Placental pericyte (primary cell): ENCODE data around the gene KRTAP4-7. TPM values are rescaled to one million over a fixed set of nuclear protein-coding genes. Genes with fewer than 3 reads are reported as not detected.

Experiments
- total RNA-seq: library from RNA; depleted of rRNA; stranded (reverse); fragments of >200 nt; gene quantifications from 2 replicates; pipeline ENCODE4 v1.2.3, GENCODE V29; 2012

The KRTAP4-7 gene
- total RNA-seq: not detected in 2 replicates

GRCh38 chr17:41084100-41084856 is at the start of gene KRTAP4-7:
TSS of gene KRTAP4-7 (plus strand) at chr17:41084150. CDS start at chr17:41084207, 57 bp downstream.

GRCh38 chr17:41034346-41034935 is 49.5 kb upstream of the KRTAP4-7 start, which contains the start of gene KRTAP1-3:
TSS of gene KRTAP1-3 (minus strand) at chr17:41034874. CDS start at chr17:41034821, 53 bp downstream.

DNA sequence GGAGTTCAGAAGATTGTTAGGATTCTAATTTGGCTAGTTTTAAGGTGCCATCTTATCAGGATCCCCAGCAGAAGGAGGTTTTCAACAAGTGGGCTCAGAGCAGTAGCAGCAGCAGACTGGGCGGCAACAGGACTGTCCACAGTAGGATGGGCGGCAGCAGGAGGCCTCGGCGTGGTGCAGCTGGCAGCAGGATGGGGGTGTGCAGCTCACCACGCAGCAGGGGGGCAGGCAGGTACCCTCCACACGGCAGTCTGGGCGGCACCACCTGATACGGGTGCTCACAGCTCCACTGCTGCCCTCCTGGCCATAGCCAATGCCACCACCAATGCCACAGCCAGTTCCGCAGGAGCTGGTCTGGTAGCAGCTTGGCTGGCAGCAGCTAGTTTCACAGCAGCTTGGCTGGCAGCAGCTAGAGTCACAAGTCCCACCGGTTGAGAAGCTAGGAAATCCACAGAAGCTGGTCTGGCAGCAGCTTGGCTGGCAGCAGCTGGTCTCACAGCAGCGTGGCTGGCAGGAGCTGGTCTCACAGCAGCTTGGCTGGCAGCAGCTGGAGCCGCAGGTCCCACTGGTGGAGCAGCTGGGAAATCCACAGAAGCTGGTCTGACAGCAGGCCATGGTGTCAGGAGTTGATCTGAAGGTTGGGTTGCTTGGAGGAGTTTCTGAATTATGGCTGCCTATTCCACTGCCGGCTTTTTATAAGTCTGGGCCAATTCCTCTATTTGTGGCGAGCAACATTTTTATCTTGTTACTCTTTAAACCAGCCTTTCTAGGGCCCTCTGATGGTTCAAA is 43.0 kb upstream of the KRTAP4-7 start, which contains the start of gene KRTAP1-1:
Gene KRTAP1-1, minus strand, starts transcription at position 668 of the 789 bp plus-strand sequence. Its CDS starts 53 bp downstream, at position 615.

GRCh38 chr17:41046735-41047465 is 37.0 kb upstream of the KRTAP4-7 start, which contains the start of gene KRTAP2-1:
TSS of gene KRTAP2-1 (minus strand) at chr17:41047316. CDS start at chr17:41047267, 49 bp downstream.

DNA sequence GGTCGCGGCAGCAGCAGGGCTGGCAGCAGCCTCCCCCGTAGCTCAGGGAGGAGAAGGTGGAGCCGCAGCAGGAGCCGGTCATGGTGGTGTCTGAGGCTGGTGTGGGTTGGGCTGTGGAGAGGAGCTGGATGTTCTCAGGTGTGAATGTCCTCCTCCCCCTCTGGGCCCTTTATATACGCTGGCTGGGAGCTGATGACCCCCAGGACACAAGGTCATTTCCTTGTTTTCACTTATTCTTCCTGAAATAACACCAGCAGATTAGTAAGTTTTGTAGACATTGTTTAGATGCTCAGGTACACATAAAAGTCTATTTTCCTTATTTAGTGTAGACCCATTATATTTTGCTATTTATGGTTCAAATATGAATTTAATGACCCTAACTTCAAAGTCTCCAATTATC is 28.8 kb upstream of the KRTAP4-7 start, which contains the start of gene KRTAP2-2:
Gene KRTAP2-2, minus strand, starts transcription at position 101 of the 400 bp plus-strand sequence. Its CDS starts 19 bp downstream, at position 82.

GRCh38 chr17:41060052-41060604 is 23.8 kb upstream of the KRTAP4-7 start, which contains the start of gene KRTAP2-3:
TSS of gene KRTAP2-3 (minus strand) at chr17:41060114. CDS start at chr17:41060050, 64 bp downstream.

GRCh38 chr17:41065829-41066624 is 17.9 kb upstream of the KRTAP4-7 start, which contains the start of gene KRTAP2-4:
TSS of gene KRTAP2-4 (minus strand) at chr17:41065879. CDS start at chr17:41065845, 34 bp downstream.

DNA sequence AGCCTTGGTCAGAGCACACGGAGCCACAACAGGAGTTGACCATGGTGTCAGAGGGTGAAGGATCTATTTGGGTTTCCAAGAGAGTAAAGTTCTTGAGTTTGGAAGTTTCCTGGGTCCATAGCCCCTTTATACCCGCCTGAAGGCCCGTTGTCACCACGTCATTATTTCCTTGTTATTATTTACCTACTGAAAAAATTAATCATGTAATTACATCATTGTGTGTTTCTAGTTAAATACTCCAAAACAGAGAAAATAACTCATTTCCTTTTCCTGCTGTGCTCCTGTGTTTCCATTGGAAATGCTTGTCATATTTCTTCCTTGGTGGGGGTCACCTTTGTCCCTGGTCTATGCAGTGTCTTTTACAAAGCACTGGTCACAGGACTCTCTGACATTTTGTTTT is 14.1 kb downstream of the KRTAP4-7 start, which contains the start of gene KRTAP4-8:
Gene KRTAP4-8, minus strand, starts transcription at position 101 of the 400 bp plus-strand sequence. Its CDS starts 58 bp downstream, at position 43.

GRCh38 chr17:41101586-41102259 is 17.8 kb downstream of the KRTAP4-7 start, which contains the start of gene KRTAP4-16:
TSS of gene KRTAP4-16 (minus strand) at chr17:41102209. CDS start at chr17:41102209, 0 bp downstream.

GRCh38 chr17:41105347-41105746 is 21.4 kb downstream of the KRTAP4-7 start, which contains the start of gene KRTAP4-9:
TSS of gene KRTAP4-9 (plus strand) at chr17:41105389. CDS start at chr17:41105389, 0 bp downstream.

DNA sequence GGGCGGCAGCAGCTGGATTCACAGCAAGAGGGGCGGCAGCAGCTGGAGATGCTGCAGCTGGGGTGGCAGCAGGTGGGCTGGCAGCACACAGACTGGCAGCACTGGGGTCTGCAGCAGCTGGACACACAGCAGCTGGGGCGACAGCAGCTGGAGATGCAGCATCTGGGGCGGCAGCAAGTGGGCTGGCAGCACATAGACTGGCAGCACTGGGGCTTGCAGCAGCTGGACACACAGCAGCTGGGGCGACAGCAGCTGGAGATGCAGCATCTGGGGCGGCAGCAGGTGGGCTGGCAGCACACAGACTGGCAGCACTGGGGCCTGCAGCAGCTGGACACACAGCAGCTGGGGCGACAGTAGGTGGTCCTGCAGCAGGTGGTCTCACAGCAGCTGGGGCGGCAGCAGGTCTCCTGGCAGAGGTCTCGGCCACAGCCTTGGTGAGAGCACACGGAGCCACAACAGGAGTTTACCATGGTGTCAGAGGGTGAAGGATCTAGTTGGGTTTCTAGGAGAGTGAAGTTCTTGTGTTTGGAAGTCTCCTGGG is 34.0 kb downstream of the KRTAP4-7 start, which contains the start of gene KRTAP4-11:
Gene KRTAP4-11, minus strand, starts transcription at position 528 of the 541 bp plus-strand sequence. Its CDS starts 58 bp downstream, at position 470.

DNA sequence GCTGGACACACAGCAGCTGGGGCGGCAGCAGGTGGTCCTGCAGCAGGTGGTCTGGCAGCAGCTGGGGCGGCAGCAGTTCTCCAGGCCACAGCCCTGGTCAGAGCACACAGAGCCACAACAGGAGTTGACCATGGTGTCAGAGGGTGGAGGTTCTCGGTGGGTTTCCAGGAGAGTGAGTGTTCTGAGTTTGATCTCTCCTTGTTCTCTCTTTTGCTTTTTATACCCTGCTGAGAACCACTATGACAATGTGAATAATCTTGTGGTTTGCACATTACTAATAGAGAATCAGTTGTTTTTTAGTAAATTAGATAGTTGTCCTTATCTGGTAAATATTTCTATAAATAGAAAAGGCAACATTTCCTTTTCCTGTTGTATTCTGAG is 40.0 kb downstream of the KRTAP4-7 start, which contains the start of gene KRTAP4-12:
Gene KRTAP4-12, minus strand, starts transcription at position 192 of the 381 bp plus-strand sequence. Its CDS starts 60 bp downstream, at position 132.

Other genes with a start within 250 kb of the KRTAP4-7 start
- 0.43 TPM in 1 of 2 replicates, not detected in the other for gene KRT12, start 216.9 kb upstream of the KRTAP4-7 start, total RNA-seq
- gene KRT20, start 198.9 kb upstream of the KRTAP4-7 start, total RNA-seq: not detected in 2 replicates
- 0.22 TPM in 1 of 2 replicates, not detected in the other for gene KRT23, start 146.5 kb upstream of the KRTAP4-7 start, total RNA-seq
- 0.43 TPM in 1 of 2 replicates, not detected in the other for gene KRT39, start 117.2 kb upstream of the KRTAP4-7 start, total RNA-seq
- gene KRT40, start 99.8 kb upstream of the KRTAP4-7 start, total RNA-seq: 0.14 TPM in 1 of 2 replicates, not detected in the other
- gene KRTAP3-3, start 90.0 kb upstream of the KRTAP4-7 start, total RNA-seq: not detected in 2 replicates
- not detected in 2 replicates for gene KRTAP3-2, start 84.2 kb upstream of the KRTAP4-7 start, total RNA-seq
- gene KRTAP3-1, start 75.0 kb upstream of the KRTAP4-7 start, total RNA-seq: not detected in 2 replicates
- gene KRTAP1-5, start 56.9 kb upstream of the KRTAP4-7 start, total RNA-seq: 1.5 and 14.2 TPM in 2 replicates
- gene KRTAP1-4, start 54.0 kb upstream of the KRTAP4-7 start, total RNA-seq: not detected in 2 replicates
- not detected in 2 replicates for gene KRTAP1-3, start 49.3 kb upstream of the KRTAP4-7 start, total RNA-seq
- gene KRTAP1-1, start 42.7 kb upstream of the KRTAP4-7 start, total RNA-seq: not detected in 2 replicates
- not detected in 2 replicates for gene KRTAP2-1, start 36.8 kb upstream of the KRTAP4-7 start, total RNA-seq
- gene KRTAP2-2, start 28.9 kb upstream of the KRTAP4-7 start, total RNA-seq: not detected in 2 replicates
- gene KRTAP2-3, start 24.0 kb upstream of the KRTAP4-7 start, total RNA-seq: 0.72 TPM in 1 of 2 replicates, not detected in the other
- gene KRTAP2-4, start 18.3 kb upstream of the KRTAP4-7 start, total RNA-seq: not detected in 2 replicates
- not detected in 2 replicates for gene KRTAP4-8, start 14.0 kb downstream of the KRTAP4-7 start, total RNA-seq
- gene KRTAP4-16, start 18.1 kb downstream of the KRTAP4-7 start, total RNA-seq: not detected in 2 replicates
- gene KRTAP4-9, start 21.2 kb downstream of the KRTAP4-7 start, total RNA-seq: not detected in 2 replicates
- gene KRTAP4-11, start 34.2 kb downstream of the KRTAP4-7 start, total RNA-seq: not detected in 2 replicates
- gene KRTAP4-12, start 40.0 kb downstream of the KRTAP4-7 start, total RNA-seq: not detected in 2 replicates
- not detected in 2 replicates for gene KRTAP4-6, start 56.4 kb downstream of the KRTAP4-7 start, total RNA-seq
- not detected in 2 replicates for gene KRTAP4-5, start 65.7 kb downstream of the KRTAP4-7 start, total RNA-seq
- not detected in 2 replicates for gene KRTAP4-4, start 76.6 kb downstream of the KRTAP4-7 start, total RNA-seq
- not detected in 2 replicates for gene KRTAP4-3, start 84.1 kb downstream of the KRTAP4-7 start, total RNA-seq
- not detected in 2 replicates for gene KRTAP4-2, start 94.1 kb downstream of the KRTAP4-7 start, total RNA-seq
- gene KRTAP4-1, start 100.8 kb downstream of the KRTAP4-7 start, total RNA-seq: not detected in 2 replicates
- not detected in 2 replicates for gene KRTAP9-1, start 105.7 kb downstream of the KRTAP4-7 start, total RNA-seq
- not detected in 2 replicates for gene KRTAP9-2, start 142.5 kb downstream of the KRTAP4-7 start, total RNA-seq
- not detected in 2 replicates for gene KRTAP9-3, start 148.3 kb downstream of the KRTAP4-7 start, total RNA-seq
- not detected in 2 replicates for gene KRTAP9-8, start 153.8 kb downstream of the KRTAP4-7 start, total RNA-seq
- gene KRTAP9-4, start 165.5 kb downstream of the KRTAP4-7 start, total RNA-seq: not detected in 2 replicates
- not detected in 2 replicates for gene KRTAP9-9, start 171.2 kb downstream of the KRTAP4-7 start, total RNA-seq
- gene KRTAP9-6, start 181.2 kb downstream of the KRTAP4-7 start, total RNA-seq: not detected in 2 replicates
- not detected in 2 replicates for gene KRTAP9-7, start 191.5 kb downstream of the KRTAP4-7 start, total RNA-seq
- gene KRTAP29-1, start 218.7 kb downstream of the KRTAP4-7 start, total RNA-seq: not detected in 2 replicates
- gene KRTAP16-1, start 225.2 kb downstream of the KRTAP4-7 start, total RNA-seq: not detected in 2 replicates
- not detected in 2 replicates for gene KRTAP17-1, start 231.6 kb downstream of the KRTAP4-7 start, total RNA-seq